ENCODE measurements around the gene SIPA1L2.

The SIPA1L2 gene

DNA sequence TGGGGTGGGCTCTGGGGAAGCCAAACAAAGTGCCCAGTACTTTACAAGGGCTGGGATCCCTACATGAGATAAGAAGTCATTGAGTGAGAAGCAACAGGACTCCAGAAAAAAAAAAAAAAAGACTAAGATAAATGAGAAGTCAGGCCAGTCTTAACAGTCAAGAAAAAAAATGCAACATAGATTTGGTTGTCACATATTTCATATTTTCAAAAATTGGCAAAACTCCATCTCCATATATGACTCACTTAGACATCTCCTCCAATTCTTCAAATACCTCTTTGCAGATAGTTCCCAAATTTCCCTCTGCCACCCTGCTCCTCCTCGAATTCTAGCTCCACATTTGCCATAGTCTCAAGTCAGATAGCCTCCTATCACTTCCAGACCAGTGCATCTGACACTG, 20.9 kb upstream of the SIPA1L2 start:
- no peaks in the 10 kb centered on the region for H3K36me3 ChIP-seq
- H4K20me1 ChIP-seq = no peaks in the 10 kb centered on the region
- no peak overlapping the region for H3K4me3 ChIP-seq
- no peak overlapping the region for H3K4me2 ChIP-seq
- peaks cover 0 to 7% (median 0%) of the 10 kb centered on the region in 11 experiments; a peak in 1 of 22 replicates for H3K27me3 ChIP-seq
- 0 out of 22 replicates have a peak, but pooled peaks cover 0 to 4% (median 0%) of the 10 kb centered on the region in 11 experiments for H3K9me3 ChIP-seq (replicated peaks in 1 of 11)
- no peak for TF ChIP-seq Cebpa-rat (IDR thresholded peaks at IDR 0.05)
- peaks cover 11 to 14% (median 13%) of the 10 kb centered on the region in 10 experiments for H3K4me1 ChIP-seq
- no peak overlapping the region for H3K27ac ChIP-seq
- H3K9ac ChIP-seq = no peak overlapping the region

DNA sequence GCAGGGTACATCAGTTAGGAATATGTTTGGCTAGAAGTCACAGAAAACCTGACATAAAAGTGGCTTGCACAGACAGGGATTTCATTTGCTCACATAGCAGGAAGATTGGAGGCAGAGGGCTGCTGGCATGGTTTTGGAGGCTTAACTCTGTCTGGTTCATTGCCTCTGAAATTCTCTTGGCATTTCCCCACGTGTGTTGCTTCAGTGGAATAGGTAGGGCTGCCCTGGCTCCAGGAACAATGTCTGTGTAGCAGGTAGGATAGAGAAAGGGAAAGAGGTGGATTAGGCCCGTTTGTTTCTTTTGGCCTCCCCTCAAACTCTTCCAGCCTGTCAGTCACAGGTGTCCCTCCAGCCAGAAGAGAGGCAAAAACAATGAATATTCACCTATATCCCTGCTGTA, 20.5 kb upstream of the SIPA1L2 start:
- Histone ChIP-seq H3K36me3 (no peaks in the 10 kb centered on the region), H4K20me1 (no peaks in the 10 kb centered on the region), H3K27ac (no peak overlapping the region), H3K9ac (no peak overlapping the region), H3K4me3 (no peak overlapping the region), H3K4me2 (no peak overlapping the region), H3K9me3 (replicated peaks in 1 of 11) (0 out of 22 replicates have a peak, but pooled peaks cover 0 to 4% (median 0%) of the 10 kb centered on the region in 11 experiments), H3K27me3 (peaks cover 0 to 7% (median 0%) of the 10 kb centered on the region in 11 experiments; a peak in 1 of 22 replicates), H3K4me1 (peaks cover 7 to 10% (median 9%) of the 10 kb centered on the region in 10 experiments)
- no peak for TF ChIP-seq Cebpa-rat (IDR thresholded peaks at IDR 0.05)

DNA sequence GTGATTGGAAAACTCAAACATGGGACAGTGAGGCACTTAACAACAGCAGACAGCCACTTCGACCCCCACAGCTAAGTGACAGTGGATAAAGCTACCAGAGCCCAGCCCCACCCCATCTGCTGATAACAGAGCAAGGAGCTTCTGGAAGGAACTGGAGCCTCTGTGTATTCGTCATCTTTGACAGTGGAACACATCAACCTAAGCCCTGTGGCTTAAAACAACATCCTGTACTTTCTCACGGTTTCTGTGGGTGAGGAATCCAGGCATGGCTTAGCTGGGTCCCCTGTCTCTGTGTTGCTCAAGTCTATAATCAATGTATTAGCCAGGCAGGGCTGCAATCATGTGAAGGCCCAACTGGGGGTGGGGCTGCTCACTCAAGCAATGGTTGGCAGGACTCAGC, 18.4 kb upstream of the SIPA1L2 start:
- H3K9ac ChIP-seq = no peak overlapping the region
- no peak for TF ChIP-seq Cebpa-rat (IDR thresholded peaks at IDR 0.05)
- H3K36me3 ChIP-seq = no peaks in the 10 kb centered on the region
- H3K27me3 ChIP-seq = no peaks in the 10 kb centered on the region
- no peak overlapping the region for H3K27ac ChIP-seq
- no peak overlapping the region for H3K4me3 ChIP-seq
- H3K4me1 ChIP-seq = no peaks in the 10 kb centered on the region
- H3K4me2 ChIP-seq = no peak overlapping the region
- H3K9me3 ChIP-seq (replicated peaks in 1 of 11) = peaks cover 11 to 15% (median 13%) of the 10 kb centered on the region in 11 experiments; a peak in 18 of 22 replicates
- no peaks in the 10 kb centered on the region for H4K20me1 ChIP-seq

DNA sequence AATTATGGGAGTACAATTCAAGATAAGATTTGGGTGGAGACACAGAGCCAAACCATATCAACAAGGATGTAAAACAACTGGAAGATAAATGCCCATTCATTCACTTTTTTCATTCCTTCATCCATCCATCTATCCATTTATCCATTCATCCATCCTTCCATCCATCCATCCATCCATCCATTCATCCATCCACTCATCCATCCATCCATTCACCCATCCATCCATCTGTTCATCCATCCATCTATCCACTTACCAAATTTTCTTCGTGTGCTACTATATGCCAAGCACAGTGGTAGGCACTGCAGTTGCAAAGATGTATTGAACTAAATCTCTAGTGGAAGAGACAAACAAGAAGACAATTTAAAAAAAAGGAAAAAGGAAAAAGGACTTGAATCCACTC, 14.3 kb upstream of the SIPA1L2 start:
- Histone ChIP-seq H3K4me3 (no peak overlapping the region), H3K9me3 (replicated peaks in 1 of 11) (peaks cover 11 to 24% (median 17%) of the 10 kb centered on the region in 11 experiments; a peak in 18 of 22 replicates), H3K4me2 (no peak overlapping the region), H3K4me1 (no peaks in the 10 kb centered on the region), H4K20me1 (no peaks in the 10 kb centered on the region), H3K9ac (no peak overlapping the region), H3K36me3 (no peaks in the 10 kb centered on the region), H3K27ac (no peak overlapping the region), H3K27me3 (no peaks in the 10 kb centered on the region)
- no peak for TF ChIP-seq Cebpa-rat (IDR thresholded peaks at IDR 0.05)

DNA sequence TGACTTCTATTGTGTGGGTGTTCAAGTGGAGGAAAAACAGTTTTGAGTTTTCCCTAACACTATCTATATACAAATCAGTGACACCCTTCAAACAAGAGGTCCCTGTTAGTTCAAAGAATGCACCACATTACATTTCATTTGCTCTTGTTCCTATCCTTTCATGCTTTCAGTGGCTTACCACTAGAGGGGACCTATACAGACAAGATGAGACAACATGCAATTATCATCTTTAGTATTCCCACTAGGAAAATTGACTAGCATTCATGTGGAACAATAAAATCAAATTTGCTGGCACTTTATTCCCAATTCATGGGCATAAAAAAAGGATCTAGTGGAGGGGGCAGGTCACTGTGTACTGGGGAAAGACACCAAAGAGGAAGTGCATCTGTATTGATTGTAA, 13.3 kb upstream of the SIPA1L2 start:
- H3K4me3 ChIP-seq = no peak overlapping the region
- H4K20me1 ChIP-seq = no peaks in the 10 kb centered on the region
- no peak overlapping the region for H3K4me2 ChIP-seq
- no peak overlapping the region for H3K27ac ChIP-seq
- no peak overlapping the region for H3K9ac ChIP-seq
- H3K9me3 ChIP-seq (replicated peaks in 1 of 11) = peaks cover 11 to 24% (median 17%) of the 10 kb centered on the region in 11 experiments; a peak in 18 of 22 replicates
- no peaks in the 10 kb centered on the region for H3K4me1 ChIP-seq
- TF ChIP-seq Cebpa-rat (IDR thresholded peaks at IDR 0.05) = no peak
- H3K36me3 ChIP-seq = no peaks in the 10 kb centered on the region
- H3K27me3 ChIP-seq = no peaks in the 10 kb centered on the region

DNA sequence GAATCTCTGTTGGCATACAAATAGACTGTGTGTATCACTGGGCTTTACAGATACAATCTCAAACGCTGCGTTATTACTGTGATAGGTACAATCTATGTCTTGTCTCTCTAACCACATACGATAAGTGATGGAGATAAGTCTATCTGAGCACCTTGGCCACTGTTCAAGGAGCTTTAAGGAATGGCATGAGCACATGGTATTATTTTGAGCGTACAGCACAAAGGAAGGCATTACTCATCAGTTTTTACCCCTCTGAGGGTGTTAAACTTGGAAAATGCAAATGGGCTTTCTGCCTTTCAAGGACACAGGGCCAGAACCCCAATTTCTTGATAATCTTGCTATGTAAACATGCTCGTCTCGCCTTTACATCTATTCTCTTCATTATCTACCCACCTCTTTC, 11.6 kb upstream of the SIPA1L2 start:
- Histone ChIP-seq H3K36me3 (no peaks in the 10 kb centered on the region), H3K4me3 (no peak overlapping the region), H4K20me1 (no peaks in the 10 kb centered on the region), H3K9ac (no peak overlapping the region), H3K9me3 (replicated peaks in 1 of 11) (peaks cover 11 to 24% (median 17%) of the 10 kb centered on the region in 11 experiments; a peak in 18 of 22 replicates), H3K27me3 (no peaks in the 10 kb centered on the region), H3K4me2 (no peak overlapping the region), H3K27ac (no peak overlapping the region), H3K4me1 (peaks cover 0 to 10% (median 3%) of the 10 kb centered on the region in 10 experiments; a peak in 9 of 20 replicates)
- no peak for TF ChIP-seq Cebpa-rat (IDR thresholded peaks at IDR 0.05)

DNA sequence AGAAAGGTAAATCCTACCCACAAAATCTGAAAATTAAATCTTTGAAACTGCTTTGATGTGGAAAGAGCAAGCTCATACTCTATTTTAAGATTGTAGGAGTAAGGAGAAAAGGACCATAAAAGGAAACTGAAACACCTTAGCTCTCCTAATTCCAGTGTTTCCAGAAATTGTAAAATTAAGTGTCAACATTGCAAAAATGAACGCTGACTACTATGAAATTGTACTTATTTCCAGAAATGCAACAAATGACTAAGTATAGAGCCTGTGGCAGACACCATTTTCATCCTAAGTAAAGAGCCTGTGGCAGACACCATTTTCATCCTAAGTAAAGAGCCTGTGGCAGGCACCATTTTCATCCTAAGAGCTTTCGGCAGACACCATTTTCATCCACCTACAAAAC, 6.9 kb upstream of the SIPA1L2 start:
- no peaks in the 10 kb centered on the region for H4K20me1 ChIP-seq
- peaks cover 6 to 36% (median 18%) of the 10 kb centered on the region in 10 experiments; a peak in 19 of 20 replicates for H3K4me1 ChIP-seq
- H3K27ac ChIP-seq = no peak overlapping the region
- no peaks in the 10 kb centered on the region for H3K36me3 ChIP-seq
- no peak overlapping the region for H3K4me3 ChIP-seq
- H3K4me2 ChIP-seq = peak overlapping the region in 4 of 11 experiments; percentile 2 to 55 (median 36); a peak in 6 of 22 replicates
- no peaks in the 10 kb centered on the region for H3K27me3 ChIP-seq
- no peak overlapping the region for H3K9ac ChIP-seq
- H3K9me3 ChIP-seq (replicated peaks in 1 of 11) = no peaks in the 10 kb centered on the region
- no peak for TF ChIP-seq Cebpa-rat (IDR thresholded peaks at IDR 0.05)

DNA sequence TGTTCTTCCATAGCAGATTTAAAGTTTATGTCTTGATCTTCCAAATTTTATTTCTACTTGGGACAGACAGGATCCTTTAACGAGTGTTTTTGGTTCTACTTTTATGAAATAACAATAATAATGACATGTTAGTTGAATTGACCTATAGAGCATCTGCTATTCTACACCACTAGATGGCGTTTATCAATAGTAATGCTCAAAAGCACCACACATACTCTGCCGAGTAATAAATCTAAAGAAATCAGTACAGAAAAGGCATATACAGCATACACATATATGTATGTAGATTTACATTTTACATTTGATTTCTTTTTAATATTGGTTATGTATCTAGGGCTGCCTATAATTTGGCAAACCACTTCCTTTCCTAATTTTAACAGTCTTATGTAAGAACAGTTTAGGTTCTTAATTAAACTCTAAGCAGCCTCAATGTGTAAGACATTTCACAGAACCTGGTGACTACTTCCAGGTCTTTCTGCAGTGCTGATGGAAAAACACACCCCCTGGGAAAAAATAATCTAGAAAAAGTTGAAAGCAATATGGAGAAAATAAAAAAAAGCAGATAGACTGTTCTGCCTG, 5.9 kb upstream of the SIPA1L2 start:
- H4K20me1 ChIP-seq = no peaks in the 10 kb centered on the region
- no peak overlapping the region for H3K27ac ChIP-seq
- no peak overlapping the region for H3K4me3 ChIP-seq

DNA sequence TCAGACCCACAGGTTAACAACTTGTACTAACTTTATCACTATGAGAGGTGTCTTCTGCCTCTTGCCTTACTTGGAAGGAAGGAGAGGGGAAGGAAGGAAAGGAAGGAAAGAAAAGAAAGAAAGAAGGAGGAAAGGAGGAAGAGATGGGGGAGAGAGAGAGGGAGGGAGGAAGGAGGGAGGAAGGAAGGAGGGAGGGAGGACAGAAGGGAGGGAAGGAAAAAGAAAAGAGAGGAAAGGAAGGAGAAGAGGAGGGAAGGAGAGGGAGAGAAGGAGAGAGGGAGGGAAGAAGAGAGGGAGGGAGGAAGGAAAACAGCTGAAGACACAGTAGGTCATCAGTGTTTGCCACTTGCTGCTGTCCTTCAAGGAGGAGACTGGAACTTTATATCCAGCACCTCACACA, 5.3 kb upstream of the SIPA1L2 start:
- Histone ChIP-seq H3K27me3 (no peaks in the 10 kb centered on the region), H3K4me2 (no peak overlapping the region), H3K4me3 (no peak overlapping the region), H3K4me1 (peaks cover 17 to 43% (median 29%) of the 10 kb centered on the region in 10 experiments), H3K36me3 (no peaks in the 10 kb centered on the region), H4K20me1 (no peaks in the 10 kb centered on the region), H3K27ac (no peak overlapping the region), H3K9ac (no peak overlapping the region), H3K9me3 (replicated peaks in 1 of 11) (no peaks in the 10 kb centered on the region)
- no peak for TF ChIP-seq Cebpa-rat (IDR thresholded peaks at IDR 0.05)

More for the DNA sequence above, 5.9 kb upstream of the SIPA1L2 start:
- no peaks in the 10 kb centered on the region for H3K9me3 ChIP-seq (replicated peaks in 1 of 11)
- peaks cover 15 to 42% (median 27%) of the 10 kb centered on the region in 10 experiments for H3K4me1 ChIP-seq
- no peaks in the 10 kb centered on the region for H3K36me3 ChIP-seq
- no peaks in the 10 kb centered on the region for H3K27me3 ChIP-seq
- TF ChIP-seq Cebpa-rat (IDR thresholded peaks at IDR 0.05) = no peak
- H3K4me2 ChIP-seq = peak overlapping the region in 2 of 11 experiments; percentile 38 to 55; a peak in 2 of 22 replicates
- H3K9ac ChIP-seq = no peak overlapping the region

DNA sequence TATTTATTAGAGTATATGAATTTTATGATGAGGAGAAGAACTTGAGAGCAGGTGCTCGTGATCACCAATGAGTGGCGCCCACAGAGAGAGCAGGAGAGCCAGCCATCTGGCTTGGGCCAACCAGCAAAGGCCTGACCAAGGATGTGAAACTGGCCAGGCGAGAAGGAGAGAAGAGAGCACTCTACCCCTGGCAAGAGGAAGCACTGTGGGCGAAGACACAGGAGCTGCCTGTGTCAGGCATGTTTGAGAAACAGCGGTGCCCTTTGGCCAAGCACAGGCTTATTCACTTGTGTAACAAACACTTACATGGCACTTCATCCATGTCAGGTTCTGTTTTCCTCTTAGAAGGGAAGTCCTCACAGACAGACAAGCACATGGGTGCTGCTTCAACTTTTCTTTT, 4.2 kb upstream of the SIPA1L2 start:
- Histone ChIP-seq H3K4me3 (no peak overlapping the region), H3K9me3 (replicated peaks in 1 of 11) (no peaks in the 10 kb centered on the region), H3K27ac (peak overlapping the region in 1 of 11 experiments; percentile 2; a peak in 1 of 22 replicates), H3K36me3 (no peaks in the 10 kb centered on the region), H3K9ac (no peak overlapping the region), H3K4me1 (peaks cover 17 to 43% (median 31%) of the 10 kb centered on the region in 10 experiments), H3K4me2 (peak overlapping the region in 9 of 11 experiments; percentile 13 to 60 (median 29); a peak in 16 of 22 replicates), H4K20me1 (peaks cover 0 to 8% (median 5%) of the 10 kb centered on the region in 11 experiments; a peak in 10 of 22 replicates), H3K27me3 (peaks cover 0 to 9% (median 8%) of the 10 kb centered on the region in 11 experiments; a peak in 19 of 22 replicates)
- TF ChIP-seq Cebpa-rat (IDR thresholded peaks at IDR 0.05) = no peak
